Pancreas (tissue), 10 donors: ENCODE data around the gene ELF3. TPM values are rescaled to one million over a fixed set of nuclear protein-coding genes. Genes with fewer than 3 reads are reported as not detected.
"Not testable (repeated sequence)": the region's sequence is repeated elsewhere in the genome, so short reads cannot be mapped to it uniquely, and the experiment has no call there.

Experiments used
- ATAC-seq, 4 donors: fragments of 200-7000 bp; cut with Tn5 transposase; one replicate each; pipeline versions ENCODE4 v1.8.0 to v1.9.1; 2020; ENCODE audit warnings: mild to moderate bottlenecking in 4 of 4, moderate library complexity in 4 of 4
- DNase-seq, 6 donors: peaks; one replicate each; pipeline ENCODE4 v3.0.0-alpha.2; 2020
- FAIRE-seq: peaks from 2 replicates; lab custom pipeline; 2012; peaks lifted over from hg19 to GRCh38; lab: Jason Lieb, UNC
- H3K27ac ChIP-seq, 4 donors: fragments of 200-600 bp; sonication (generic); 1 replicate in 3 of 4; 2 replicates in 1 of 4; pipeline versions ENCODE4 v1.5.0 to v1.8.0; 2020
- H3K27me3 ChIP-seq, 4 donors: fragments of 200-600 bp; one replicate each; pipeline ENCODE4 v1.8.0; 2021
- H3K36me3 ChIP-seq, 3 donors: fragments of 200-600 bp; sonication (generic) in 1 of 3; one replicate each; pipeline versions ENCODE4 v1.5.0 to v1.8.0; 2020 to 2021
- H3K4me1 ChIP-seq, 3 donors: fragments of 200-600 bp; one replicate each; pipeline ENCODE4 v1.8.0; 2021
- H3K4me3 ChIP-seq, 4 donors: fragments of 200-600 bp; sonication (generic) in 2 of 4; one replicate each; pipeline versions ENCODE4 v1.5.0 to v1.8.0; 2020 to 2021
- H3K9me3 ChIP-seq, 4 donors: fragments of 200-600 bp; one replicate each; pipeline ENCODE4 v1.8.0; 2021
- WGBS, 2 donors: extraction: QIAGEN DNeasy Blood & Tissue Kit; methylation state at CpG; one replicate each; pipeline ENCODE4 v1.1.7; 2013; 5-methylcytosine and 5-hydroxymethylcytosine counted together
- intact Hi-C, 3 donors: fragments of 100-400 bp; cut with DNase I; formaldehyde crosslinking; loops; one replicate each; pipeline versions ENCODE4 v1.11.1 to v1.14.2; 2022
- polyA plus RNA-seq, 2 donors: library from polyadenylated mRNA; stranded (reverse); fragments of 200-250 nt; gene quantifications; one replicate each; pipeline ENCODE4 v1.2.3, GENCODE V29; 2013
- total RNA-seq, 6 donors: library from RNA; stranded (reverse); fragmentation: NEBNext Ultra II Directional in 4 of 6; extraction: Animal tissue kit (Norgen Biotek cat#: 25700) in 4 of 6; gene quantifications; one replicate each; pipeline versions ENCODE4 v1.2.1 to v1.2.4, GENCODE V29; 2021 to 2023
- TF ChIP-seq, protein P1 (sequence below), 4 donors: fragments of 200-600 bp; sonication (generic) in 3 of 4; IDR thresholded peaks; one replicate each; pipeline versions ENCODE4 v1.5.0 to v1.8.0; 2021; ENCODE audit warnings: antibody characterized with exemption in 4 of 4
- donor health status: healthy with polysubstance abuse.
- donor health status: DM: no; HTN: no; CAD: no; lungs with moderate emphysema.
- donor health status: DM: no; HTN: no; CAD: no.
- donor health status: control.
- donor health status: control.
- donor health status: Bipolar disorder and iron deficiency.
- donor health status: DM: yes; HTN: yes; CAD: no.
- donor health status: DM: no; HTN: no; CAD: no.
- donor health status: DM: no; HTN: no; CAD: no.
- donor health status: DM: yes; HTN: yes; CAD: no.

Gene ELF3
- total and polyA plus RNA-seq, 8 donors, result 99.3 to 447 (median 211) TPM

DNA sequence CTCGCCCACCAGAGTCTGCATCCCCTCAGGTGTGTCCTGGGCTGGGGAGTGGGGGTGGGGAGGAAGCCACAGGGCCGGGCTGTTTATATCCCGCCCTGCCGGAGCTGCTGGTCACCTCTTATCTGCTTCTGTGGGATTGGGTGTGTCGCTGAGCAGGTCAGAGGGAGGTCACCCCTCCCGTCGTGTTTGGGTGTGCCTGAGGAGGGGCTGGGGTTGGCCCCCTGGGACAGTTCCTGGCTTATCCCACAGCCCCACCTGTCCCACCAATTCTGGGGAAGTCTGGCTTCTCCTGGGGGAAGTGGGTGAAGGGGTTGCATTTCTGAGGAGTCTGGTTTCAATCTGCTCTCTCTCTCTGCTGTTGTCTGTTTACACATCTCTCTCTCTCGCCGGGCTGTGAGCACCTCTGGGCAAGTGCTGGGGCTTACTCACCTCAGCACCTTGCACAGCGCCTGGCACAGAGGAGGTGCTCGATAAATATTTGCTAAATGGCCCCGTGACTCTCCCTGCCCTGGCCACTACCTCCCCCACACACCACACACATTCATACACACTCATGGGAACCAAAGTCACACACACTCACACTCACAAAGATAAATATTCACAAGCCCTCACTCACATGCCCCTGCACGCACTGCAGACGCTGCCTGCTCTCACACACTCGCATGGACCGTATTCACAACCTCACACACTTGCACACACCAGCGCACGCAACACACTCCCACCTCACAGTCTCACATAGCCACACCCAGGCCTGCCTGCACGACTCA lies 8.3 kb downstream of the ELF3 start:
- 12 to 15% methylated on average over 19 of the region's 19 CpGs for WGBS, 2 donors
- intact Hi-C loops, result no loop called here
- Histone ChIP-seq H3K27ac (peak overlapping the region; percentile 68 to 97 (median 82)), H3K4me1 (peaks cover 35 to 46% (median 37%) of the 10 kb centered on the region in 3 donors), H3K4me3 (peak overlapping the region in 2 of 4 donors; percentile 10 to 83), H3K36me3 (peaks cover 5 to 31% (median 5%) of the 10 kb centered on the region in 3 donors), H3K27me3 (no peaks in the 10 kb centered on the region), H3K9me3 (no peaks in the 10 kb centered on the region)
- DNase-seq (peak; percentile 77 to 94 (median 92)), FAIRE-seq (no peak), ATAC-seq (peak; percentile 79 to 87 (median 81))
- TF ChIP-seq, protein P1, sequence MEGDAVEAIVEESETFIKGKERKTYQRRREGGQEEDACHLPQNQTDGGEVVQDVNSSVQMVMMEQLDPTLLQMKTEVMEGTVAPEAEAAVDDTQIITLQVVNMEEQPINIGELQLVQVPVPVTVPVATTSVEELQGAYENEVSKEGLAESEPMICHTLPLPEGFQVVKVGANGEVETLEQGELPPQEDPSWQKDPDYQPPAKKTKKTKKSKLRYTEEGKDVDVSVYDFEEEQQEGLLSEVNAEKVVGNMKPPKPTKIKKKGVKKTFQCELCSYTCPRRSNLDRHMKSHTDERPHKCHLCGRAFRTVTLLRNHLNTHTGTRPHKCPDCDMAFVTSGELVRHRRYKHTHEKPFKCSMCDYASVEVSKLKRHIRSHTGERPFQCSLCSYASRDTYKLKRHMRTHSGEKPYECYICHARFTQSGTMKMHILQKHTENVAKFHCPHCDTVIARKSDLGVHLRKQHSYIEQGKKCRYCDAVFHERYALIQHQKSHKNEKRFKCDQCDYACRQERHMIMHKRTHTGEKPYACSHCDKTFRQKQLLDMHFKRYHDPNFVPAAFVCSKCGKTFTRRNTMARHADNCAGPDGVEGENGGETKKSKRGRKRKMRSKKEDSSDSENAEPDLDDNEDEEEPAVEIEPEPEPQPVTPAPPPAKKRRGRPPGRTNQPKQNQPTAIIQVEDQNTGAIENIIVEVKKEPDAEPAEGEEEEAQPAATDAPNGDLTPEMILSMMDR (IDR thresholded peaks at IDR 0.05), result no peak

DNA sequence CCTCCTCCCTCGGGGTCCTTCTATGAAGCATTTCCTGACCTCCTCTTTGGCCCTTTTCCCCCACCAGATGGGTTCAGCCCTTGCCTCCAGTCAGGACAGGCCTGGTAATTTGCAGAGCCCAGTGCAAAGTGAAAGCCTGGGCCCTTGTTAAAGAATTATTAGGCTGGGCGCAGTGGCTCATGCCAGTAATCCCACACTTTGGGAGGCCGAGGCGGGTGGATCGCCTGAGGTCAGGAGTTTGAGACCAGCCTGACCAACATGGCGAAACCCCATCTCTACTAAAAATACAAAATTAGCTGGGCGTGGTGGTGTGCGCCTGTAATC lies 8.8 kb downstream of the ELF3 start:
- intact Hi-C loops, DNase-seq, ATAC-seq, FAIRE-seq, H3K9me3 ChIP-seq, H3K27me3 ChIP-seq, H3K4me3 ChIP-seq: not testable (repeated sequence)
- peak overlapping the region in 3 of 4 donors; percentile 68 to 97 (median 91) for H3K27ac ChIP-seq
- 70 to 72% methylated on average over 8 of the region's 8 CpGs for WGBS, 2 donors
- peaks cover 35 to 43% (median 37%) of the 10 kb centered on the region in 3 donors for H3K4me1 ChIP-seq
- H3K36me3 ChIP-seq, result peaks cover 0 to 26% (median 5%) of the 10 kb centered on the region in 3 donors

DNA sequence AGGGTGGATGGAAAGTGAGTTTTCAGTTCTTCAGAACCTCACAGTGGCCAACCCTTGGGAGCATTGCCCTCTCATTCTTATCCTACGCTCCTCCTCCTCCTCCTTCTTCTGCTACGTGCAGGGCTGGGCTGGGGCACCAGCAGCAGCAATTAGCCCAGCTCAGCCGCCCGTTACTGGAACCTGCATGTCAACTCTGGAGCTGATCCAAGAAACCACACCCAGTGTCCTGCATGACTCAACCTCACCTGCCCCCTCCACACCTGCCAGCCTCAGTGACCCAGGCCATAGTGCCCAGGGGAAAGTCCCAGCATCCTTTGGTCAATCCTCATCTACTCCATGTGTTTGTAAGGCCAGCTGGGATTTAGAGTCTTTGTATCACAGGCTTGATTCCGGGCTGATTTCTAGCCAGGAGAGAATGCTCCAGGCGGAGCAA lies 12.6 kb downstream of the ELF3 start:
- no peak for FAIRE-seq
- 28 to 34% methylated on average over 6 of the region's 6 CpGs for WGBS, 2 donors
- intact Hi-C loops, result no loop called here
- peaks cover 6 to 11% (median 9%) of the 10 kb centered on the region in 3 donors for H3K4me1 ChIP-seq
- no peaks in the 10 kb centered on the region for H3K36me3 ChIP-seq
- ATAC-seq, result peak; percentile 15 to 60 (median 36)
- H3K4me3 ChIP-seq, result no peak overlapping the region
- TF ChIP-seq, protein P1 (IDR thresholded peaks at IDR 0.05), result no peak
- H3K27ac ChIP-seq, result peak overlapping the region in 2 of 4 donors; percentile 36 to 58
- peak; percentile 74 to 83 (median 78) for DNase-seq
- no peaks in the 10 kb centered on the region for H3K9me3 ChIP-seq
- no peaks in the 10 kb centered on the region for H3K27me3 ChIP-seq

DNA sequence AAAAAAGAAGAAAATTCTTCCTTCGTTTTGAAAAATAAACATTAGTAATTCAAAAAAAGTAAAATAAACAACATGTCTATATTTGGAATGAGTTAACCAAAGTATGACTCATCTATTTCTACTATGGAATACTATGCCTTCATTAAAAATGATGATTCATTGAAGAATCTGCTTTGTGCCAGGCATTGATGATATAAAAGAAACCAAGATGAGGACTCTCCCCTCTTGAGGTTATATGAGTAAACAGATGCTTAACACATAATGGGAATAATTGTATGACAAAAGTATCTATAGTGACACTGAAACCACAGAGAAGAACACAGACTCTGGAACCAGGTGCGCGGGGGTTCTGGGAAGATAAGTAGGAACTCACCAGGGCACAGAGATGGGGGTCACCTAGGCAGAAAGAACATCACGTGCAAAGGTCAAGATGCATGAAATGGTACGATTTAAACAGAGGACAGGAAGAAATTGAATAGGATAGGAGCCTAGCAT lies 18.8 kb downstream of the ELF3 start:
- H3K27me3 ChIP-seq, result no peaks in the 10 kb centered on the region
- FAIRE-seq (no peak), DNase-seq (peak in 1 of 6 donors; percentile 6), ATAC-seq (peak; percentile 50 to 59 (median 56))
- H3K36me3 ChIP-seq, result no peaks in the 10 kb centered on the region
- no peaks in the 10 kb centered on the region for H3K9me3 ChIP-seq
- no peak overlapping the region for H3K4me3 ChIP-seq
- H3K4me1 ChIP-seq, result peaks cover 2 to 14% (median 6%) of the 10 kb centered on the region in 3 donors
- no peak overlapping the region for H3K27ac ChIP-seq
- intact Hi-C loops, result no loop called here
- TF ChIP-seq, protein P1 (IDR thresholded peaks at IDR 0.05), result no peak
- WGBS, 2 donors, result 80 to 81% methylated on average over 5 of the region's 5 CpGs

DNA sequence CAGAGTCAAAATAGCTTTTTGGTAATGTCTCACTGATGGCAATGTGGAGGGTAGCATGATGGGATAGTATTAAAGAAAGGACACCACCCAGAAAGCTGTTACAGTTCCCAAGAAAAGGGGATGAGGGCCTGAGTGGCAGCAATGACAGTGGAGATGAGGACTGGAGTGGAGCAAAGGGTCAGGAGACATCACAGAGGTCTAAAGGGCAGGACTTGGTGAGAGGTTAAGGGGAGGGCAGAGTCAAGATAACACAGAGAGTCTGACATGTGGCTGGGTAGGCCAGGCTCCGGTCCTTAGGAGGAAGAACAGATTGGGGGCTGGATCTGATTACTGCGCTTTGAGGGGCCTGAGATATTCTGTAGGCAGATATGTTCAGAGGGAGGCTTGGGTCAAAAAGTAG lies 19.3 kb downstream of the ELF3 start:
- H3K4me3 ChIP-seq, result no peak overlapping the region
- H3K4me1 ChIP-seq, result peaks cover 6 to 18% (median 10%) of the 10 kb centered on the region in 3 donors
- no peaks in the 10 kb centered on the region for H3K9me3 ChIP-seq
- intact Hi-C loops, result no loop called here
- ATAC-seq (no peak), FAIRE-seq (no peak), DNase-seq (peak in 1 of 6 donors; percentile 2)
- TF ChIP-seq, protein P1 (IDR thresholded peaks at IDR 0.05), result no peak
- WGBS, 2 donors, result 92 to 95% methylated on average over 2 of the region's 2 CpGs
- no peaks in the 10 kb centered on the region for H3K36me3 ChIP-seq
- H3K27me3 ChIP-seq, result no peaks in the 10 kb centered on the region
- no peak overlapping the region for H3K27ac ChIP-seq
